Raji (cell line): Measurements from ENCODE around the gene KCNB1.

Source experiments
- POLR2A ChIP-seq: IDR thresholded peaks from 2 replicates; pipeline ENCODE4 v1.6.1; 2011; ENCODE audit warnings: low read depth, low read length, control low read depth; ENCODE audit not compliant: insufficient read depth

The KCNB1 gene

GRCh38 chr20:49415668-49416044 lies 66.8 kb downstream of the KCNB1 start:
- no peak for TF ChIP-seq POLR2A

GRCh38 chr20:49415005-49415667 lies 67.3 kb downstream of the KCNB1 start:
- TF ChIP-seq POLR2A: no peak

- no peak for TF ChIP-seq POLR2A
These were observed 68.8 kb downstream of the KCNB1 start for GRCh38 chr20:49413677-49414076.

GRCh38 chr20:49412953-49413352 lies 69.5 kb downstream of the KCNB1 start:
- no peak for TF ChIP-seq POLR2A

GRCh38 chr20:49412254-49412653 lies 70.2 kb downstream of the KCNB1 start:
- TF ChIP-seq POLR2A: no peak

GRCh38 chr20:49411221-49411925 lies 71.1 kb downstream of the KCNB1 start:
- TF ChIP-seq POLR2A: no peak

- TF ChIP-seq POLR2A: no peak
These were observed 73.0 kb downstream of the KCNB1 start for GRCh38 chr20:49409302-49409974.

GRCh38 chr20:49408509-49409104 lies 73.9 kb downstream of the KCNB1 start:
- no peak for TF ChIP-seq POLR2A

GRCh38 chr20:49406666-49407065 lies 75.8 kb downstream of the KCNB1 start:
- no peak for TF ChIP-seq POLR2A

GRCh38 chr20:49405696-49406095 lies 76.8 kb downstream of the KCNB1 start:
- TF ChIP-seq POLR2A: no peak

GRCh38 chr20:49405062-49405683 lies 77.3 kb downstream of the KCNB1 start:
- TF ChIP-seq POLR2A: no peak

GRCh38 chr20:49404461-49404860 lies 78.0 kb downstream of the KCNB1 start:
- TF ChIP-seq POLR2A: no peak

- TF ChIP-seq POLR2A: no peak
These were observed 78.6 kb downstream of the KCNB1 start for GRCh38 chr20:49403911-49404310.

GRCh38 chr20:49403012-49403411 lies 79.5 kb downstream of the KCNB1 start:
- TF ChIP-seq POLR2A: no peak

GRCh38 chr20:49400904-49401303 lies 81.6 kb downstream of the KCNB1 start:
- TF ChIP-seq POLR2A: no peak
